Epithelial cell of esophagus (primary cell): Measurements from ENCODE around the gene ZNF277.
"Not testable (repeated sequence)": the region's sequence is repeated elsewhere in the genome, so short reads cannot be mapped to it uniquely, and the experiment has no call there.

ENCODE experiments used
- DNase-seq: peaks from one replicate; pipeline ENCODE4 v3.0.0; 2010; ENCODE audit warnings: low read depth
- H3K4me3 ChIP-seq: 2 replicates; pipeline ENCODE4 v1.5.1; 2011; ENCODE audit warnings: mild to moderate bottlenecking, low read length, control low read depth
- TF ChIP-seq, protein P1 (sequence below): IDR thresholded peaks from 2 replicates; pipeline ENCODE4 v1.5.1; 2011; ENCODE audit warnings: low read depth, mild to moderate bottlenecking, low read length, control low read depth, inconsistent platforms; ENCODE audit not compliant: insufficient read depth; ENCODE audit errors: missing control alignments

The ZNF277 gene

DNA sequence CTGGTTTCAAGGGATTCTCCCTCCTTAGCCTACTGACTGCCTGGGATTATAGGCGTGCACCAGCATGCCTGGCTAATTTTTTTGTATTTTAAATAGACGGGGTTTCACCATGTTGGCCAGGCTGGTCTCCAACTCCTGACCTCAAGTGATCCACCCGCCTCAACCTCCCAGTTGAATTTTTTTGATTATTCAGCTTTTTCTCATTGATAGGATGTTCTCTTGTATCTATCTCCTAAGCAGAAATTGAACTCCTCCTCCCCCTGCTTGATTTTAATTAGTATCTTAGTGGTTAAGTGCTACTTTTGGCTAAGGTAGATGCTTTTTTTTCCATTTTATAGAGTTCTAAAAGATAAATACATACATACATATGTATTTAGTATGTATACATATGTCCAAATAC is 101.0 kb downstream of the ZNF277 start:
- TF ChIP-seq, protein P1, sequence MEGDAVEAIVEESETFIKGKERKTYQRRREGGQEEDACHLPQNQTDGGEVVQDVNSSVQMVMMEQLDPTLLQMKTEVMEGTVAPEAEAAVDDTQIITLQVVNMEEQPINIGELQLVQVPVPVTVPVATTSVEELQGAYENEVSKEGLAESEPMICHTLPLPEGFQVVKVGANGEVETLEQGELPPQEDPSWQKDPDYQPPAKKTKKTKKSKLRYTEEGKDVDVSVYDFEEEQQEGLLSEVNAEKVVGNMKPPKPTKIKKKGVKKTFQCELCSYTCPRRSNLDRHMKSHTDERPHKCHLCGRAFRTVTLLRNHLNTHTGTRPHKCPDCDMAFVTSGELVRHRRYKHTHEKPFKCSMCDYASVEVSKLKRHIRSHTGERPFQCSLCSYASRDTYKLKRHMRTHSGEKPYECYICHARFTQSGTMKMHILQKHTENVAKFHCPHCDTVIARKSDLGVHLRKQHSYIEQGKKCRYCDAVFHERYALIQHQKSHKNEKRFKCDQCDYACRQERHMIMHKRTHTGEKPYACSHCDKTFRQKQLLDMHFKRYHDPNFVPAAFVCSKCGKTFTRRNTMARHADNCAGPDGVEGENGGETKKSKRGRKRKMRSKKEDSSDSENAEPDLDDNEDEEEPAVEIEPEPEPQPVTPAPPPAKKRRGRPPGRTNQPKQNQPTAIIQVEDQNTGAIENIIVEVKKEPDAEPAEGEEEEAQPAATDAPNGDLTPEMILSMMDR, result no peak
- no peak overlapping the region for H3K4me3 ChIP-seq

DNA sequence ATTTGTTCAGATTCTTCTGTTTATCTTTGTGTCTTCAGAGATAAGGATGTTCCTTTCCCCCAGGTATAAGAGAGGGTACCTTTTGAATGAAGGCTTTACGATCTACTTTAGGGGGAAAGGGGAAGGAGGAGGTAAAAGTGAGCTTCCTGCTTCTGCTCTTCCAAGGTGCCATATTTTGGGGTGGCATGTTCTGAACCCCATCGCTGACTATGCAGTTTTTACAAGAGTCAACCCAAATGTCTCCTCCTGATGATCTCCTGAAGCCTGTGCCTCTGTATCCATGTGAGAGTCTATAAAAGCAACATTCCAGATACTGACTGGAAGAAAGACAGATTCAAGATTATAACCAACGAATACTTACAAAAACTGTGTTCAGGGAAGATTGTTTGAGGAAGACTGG is 102.5 kb downstream of the ZNF277 start:
- H3K4me3 ChIP-seq, result no peak overlapping the region
- no peak for DNase-seq
- TF ChIP-seq, protein P1, result no peak

More for the DNA sequence above, 101.0 kb downstream of the ZNF277 start:
- no peak for DNase-seq

DNA sequence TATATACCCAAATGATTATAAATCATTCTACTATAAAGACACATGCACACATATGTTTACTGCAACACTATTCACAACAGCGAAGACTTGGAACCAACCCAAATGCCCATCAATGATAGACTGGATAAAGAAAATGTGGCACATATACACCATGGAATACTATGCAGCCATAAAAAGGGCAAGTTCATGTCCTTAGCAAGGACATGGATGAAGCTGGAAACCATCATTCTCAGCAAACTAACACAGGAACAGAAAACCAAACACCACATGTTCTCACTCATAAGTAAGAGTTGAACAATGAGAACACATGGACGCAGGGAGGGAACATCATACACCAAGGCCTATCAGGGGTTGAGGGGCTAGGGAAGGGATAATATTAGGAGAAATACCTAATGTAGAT is 110.3 kb downstream of the ZNF277 start:
- not testable (repeated sequence) for DNase-seq, H3K4me3 ChIP-seq

DNA sequence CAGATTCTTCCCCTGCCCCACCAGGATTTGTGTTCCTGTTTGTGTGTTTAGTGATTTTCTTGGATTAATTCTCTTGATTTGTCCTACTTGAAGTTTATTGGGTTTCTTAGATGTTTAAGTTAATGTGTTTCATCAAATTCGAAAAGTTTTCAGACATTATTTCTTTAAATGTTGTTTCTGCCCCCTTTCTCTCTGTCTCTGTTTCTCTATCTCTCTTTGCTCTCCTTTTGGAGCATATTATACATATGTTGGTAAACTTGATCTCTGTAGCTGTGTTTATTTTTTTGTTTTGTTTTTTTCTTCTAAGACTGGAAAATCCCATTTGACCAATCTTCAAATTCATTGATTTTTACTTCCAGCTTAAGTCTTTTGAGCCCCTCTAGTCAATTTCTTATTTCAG is 115.6 kb downstream of the ZNF277 start:
- no peak overlapping the region for H3K4me3 ChIP-seq
- no peak for DNase-seq
- TF ChIP-seq, protein P1, result no peak

DNA sequence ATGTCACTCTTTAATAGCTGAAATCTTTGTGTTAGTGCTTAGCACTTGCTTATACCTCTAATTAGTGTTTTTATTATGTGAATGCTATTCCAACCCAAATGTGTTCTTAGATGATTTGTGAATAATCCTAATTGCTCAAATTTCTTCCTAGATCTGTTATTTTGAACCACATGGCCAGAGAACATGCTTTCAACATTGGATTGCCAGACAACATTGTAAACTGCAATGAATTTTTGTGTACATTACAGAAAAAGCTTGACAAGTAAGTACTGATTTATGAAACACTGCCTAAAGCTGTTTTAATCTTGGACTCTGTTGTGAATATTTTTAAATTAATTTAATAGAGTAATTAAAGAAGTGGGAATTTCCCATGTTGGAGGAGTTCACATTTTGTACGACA is 121.1 kb downstream of the ZNF277 start:
- H3K4me3 ChIP-seq, result no peak overlapping the region
- TF ChIP-seq, protein P1, result no peak
- no peak for DNase-seq

DNA sequence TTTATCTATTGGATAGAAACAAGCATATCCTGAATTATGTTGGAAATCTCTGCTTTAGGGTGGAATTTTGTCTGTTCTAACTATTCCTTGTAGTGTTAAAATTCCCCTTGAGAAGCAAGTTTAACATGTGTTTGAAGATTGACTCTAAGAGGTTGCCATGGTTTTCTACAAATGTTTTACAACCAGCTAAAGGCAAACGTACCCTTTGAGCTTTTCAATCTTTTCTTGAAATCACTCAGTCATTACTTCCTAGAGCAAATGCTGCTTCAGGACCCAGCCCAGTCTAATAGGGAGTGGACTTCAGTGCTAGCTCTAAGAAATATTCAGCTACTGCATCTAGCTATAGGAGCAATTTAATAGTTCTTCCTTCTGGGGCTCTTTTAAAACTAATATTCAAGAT is 125.0 kb downstream of the ZNF277 start:
- no peak for DNase-seq
- no peak overlapping the region for H3K4me3 ChIP-seq
- TF ChIP-seq, protein P1, result no peak

DNA sequence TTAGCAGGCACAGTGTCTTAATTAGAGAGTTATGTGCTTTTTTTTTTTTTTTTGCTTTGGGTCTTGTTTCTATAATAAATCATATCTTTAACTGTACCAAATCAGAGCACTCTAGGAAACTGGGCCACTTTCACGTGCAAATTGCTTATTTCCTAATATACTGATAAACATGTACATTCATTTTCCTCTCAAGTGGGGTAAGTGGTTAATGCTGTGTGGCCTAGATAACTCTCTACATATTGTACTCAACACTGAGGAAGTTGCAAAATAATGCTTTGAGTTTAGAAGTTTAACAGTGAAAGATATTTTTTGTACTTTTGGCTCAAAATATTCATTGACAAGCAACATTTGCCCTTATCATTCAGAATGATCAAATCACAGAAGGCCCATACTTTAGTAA is 127.9 kb downstream of the ZNF277 start:
- H3K4me3 ChIP-seq, result no peak overlapping the region
- no peak for DNase-seq
- TF ChIP-seq, protein P1, result no peak

DNA sequence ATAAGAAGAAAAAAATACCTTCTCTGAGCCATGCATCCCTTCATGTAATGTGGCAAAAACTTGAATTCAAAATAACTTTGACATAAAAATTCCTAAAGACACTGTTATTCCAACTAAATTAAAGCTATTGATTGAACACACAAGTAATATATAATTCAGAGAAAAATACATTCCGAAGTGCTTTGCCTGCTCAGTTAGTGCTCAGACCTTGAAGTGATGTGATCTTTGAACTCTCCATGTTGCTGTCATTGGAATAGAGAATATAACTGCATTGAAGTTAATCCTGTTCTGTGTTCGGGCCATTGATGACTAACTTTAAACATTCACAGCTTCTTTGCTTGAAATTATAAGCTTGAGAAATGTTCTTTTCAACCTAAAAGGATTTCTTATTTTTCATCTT is 129.8 kb downstream of the ZNF277 start:
- DNase-seq, result no peak
- no peak overlapping the region for H3K4me3 ChIP-seq
- TF ChIP-seq, protein P1, result no peak
